Esophagus muscularis mucosa (tissue), 3 donors: ENCODE results near the gene ITIH6.

Source experiments
- POLR2A ChIP-seq: fragments of 450-650 bp; IDR thresholded peaks from one replicate; pipeline ENCODE4 v1.6.1; 2017; ENCODE audit warnings: antibody characterized with exemption, moderate library complexity, mild to moderate bottlenecking, low read depth
- POLR2AphosphoS5 ChIP-seq, 2 donors: sonication (generic); formaldehyde crosslinking; IDR thresholded peaks; one replicate each; pipeline ENCODE4 v1.6.1; 2017; ENCODE audit warnings: antibody characterized with exemption in 2 of 2
- TF ChIP-seq, protein P1 (sequence below), 3 experiments: fragments of 200-600 bp in 2 of 3; fragments of 450-650 bp in 1 of 3; sonication (generic) in 2 of 3; IDR thresholded peaks; one replicate each; pipeline ENCODE4 v1.5.1; 2017 to 2019; ENCODE audit warnings: antibody characterized with exemption in 3 of 3, mild to moderate bottlenecking in 2 of 3, moderate library complexity in 1 of 3

GRCh38 chrX:54810532-54810931 lies 12.5 kb upstream of the ITIH6 start:
- TF ChIP-seq, protein P1, sequence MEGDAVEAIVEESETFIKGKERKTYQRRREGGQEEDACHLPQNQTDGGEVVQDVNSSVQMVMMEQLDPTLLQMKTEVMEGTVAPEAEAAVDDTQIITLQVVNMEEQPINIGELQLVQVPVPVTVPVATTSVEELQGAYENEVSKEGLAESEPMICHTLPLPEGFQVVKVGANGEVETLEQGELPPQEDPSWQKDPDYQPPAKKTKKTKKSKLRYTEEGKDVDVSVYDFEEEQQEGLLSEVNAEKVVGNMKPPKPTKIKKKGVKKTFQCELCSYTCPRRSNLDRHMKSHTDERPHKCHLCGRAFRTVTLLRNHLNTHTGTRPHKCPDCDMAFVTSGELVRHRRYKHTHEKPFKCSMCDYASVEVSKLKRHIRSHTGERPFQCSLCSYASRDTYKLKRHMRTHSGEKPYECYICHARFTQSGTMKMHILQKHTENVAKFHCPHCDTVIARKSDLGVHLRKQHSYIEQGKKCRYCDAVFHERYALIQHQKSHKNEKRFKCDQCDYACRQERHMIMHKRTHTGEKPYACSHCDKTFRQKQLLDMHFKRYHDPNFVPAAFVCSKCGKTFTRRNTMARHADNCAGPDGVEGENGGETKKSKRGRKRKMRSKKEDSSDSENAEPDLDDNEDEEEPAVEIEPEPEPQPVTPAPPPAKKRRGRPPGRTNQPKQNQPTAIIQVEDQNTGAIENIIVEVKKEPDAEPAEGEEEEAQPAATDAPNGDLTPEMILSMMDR (IDR thresholded peaks at IDR 0.05) = no peak
- TF ChIP-seq POLR2AphosphoS5 (IDR thresholded peaks at IDR 0.05) = no peak
- TF ChIP-seq POLR2A = no peak
